MCF 10A (cell line): Measurements from ENCODE around the gene ZNF3. TPM values are rescaled to one million over a fixed set of nuclear protein-coding genes. Genes with fewer than 3 reads are reported as not detected.

ENCODE experiments used
- BruUV-seq: library from RNA; stranded (reverse); fragments of 400-500 nt; replicated peaks from 2 replicates; lab custom pipeline; 2021; lab: Mats Ljungman, UMichigan
- CTCF ChIA-PET: fragments of 300-600 bp; sonication (Branson Sonifier 250); formaldehyde crosslinking; extraction: SDS; loops from one replicate; lab custom pipeline; 2021; ENCODE audit warnings: antibody characterized with exemption, inconsistent platforms; lab: Yijun Ruan, JAX
- POLR2A ChIA-PET: fragments of 300-600, 350-650 bp; sonication (Branson Sonifier 250); formaldehyde crosslinking; extraction: SDS; loops from one replicate; lab custom pipeline; 2020; ENCODE audit warnings: antibody characterized with exemption, inconsistent platforms; lab: Yijun Ruan, JAX
- DNase-seq: peaks from one replicate; pipeline ENCODE4 v3.0.0-alpha.2; 2018; ENCODE audit not compliant: unreplicated experiment
- H3K27ac Mint-ChIP-seq: one replicate; pipeline ENCODE4 v1.8.0; 2022; ENCODE audit warnings: mild to moderate bottlenecking, low read depth, mixed read lengths; ENCODE audit not compliant: unreplicated experiment
- H3K27me3 Mint-ChIP-seq: one replicate; pipeline ENCODE4 v1.8.0; 2022; ENCODE audit warnings: mixed read lengths; ENCODE audit not compliant: insufficient read depth, unreplicated experiment
- H3K36me3 Mint-ChIP-seq: one replicate; pipeline ENCODE4 v1.8.0; 2022; ENCODE audit warnings: mild to moderate bottlenecking, moderate library complexity, mixed read lengths; ENCODE audit not compliant: insufficient read depth, unreplicated experiment
- H3K4me1 Mint-ChIP-seq: one replicate; pipeline ENCODE4 v1.8.0; 2022; ENCODE audit warnings: mixed read lengths; ENCODE audit not compliant: insufficient read depth, unreplicated experiment
- H3K4me3 Mint-ChIP-seq: one replicate; pipeline ENCODE4 v1.8.0; 2022; ENCODE audit warnings: mild to moderate bottlenecking, moderate library complexity, mixed read lengths; ENCODE audit not compliant: unreplicated experiment
- H3K9me3 Mint-ChIP-seq: one replicate; pipeline ENCODE4 v1.8.0; 2022; ENCODE audit warnings: mixed read lengths; ENCODE audit not compliant: unreplicated experiment
- CTCF ChIP-seq: fragments of 200-600 bp; IDR thresholded peaks from one replicate; pipeline ENCODE4 v1.8.0; 2022; ENCODE audit warnings: antibody characterized with exemption, mild to moderate bottlenecking; ENCODE audit not compliant: unreplicated experiment
- intact Hi-C: fragments of 100-400 bp; cut with micrococcal nuclease; formaldehyde crosslinking; loops from 2 replicates; pipeline ENCODE4 v1.14.1; 2022
- total RNA-seq: library from RNA; stranded (reverse); gene quantifications from 2 replicates; pipeline ENCODE4 v1.2.3, GENCODE V29; 2022

ZNF3 gene
- total RNA-seq, 1 experiment from 2014 or later, result 23.7 TPM

- ChIA-PET CTCF (interaction anchor here (0.6 kb wide), 1 partner anchor 107 kb away, joined by 3 read pairs; no protein-coding TSS in a partner anchor), POLR2A (no interaction called here)
- Mint-ChIP-seq H3K9me3 (no peaks in the 10 kb centered on the region), H3K36me3 (peaks cover 55% of the 10 kb centered on the region), H3K4me3 (no peak overlapping the region), H3K4me1 (no peaks in the 10 kb centered on the region), H3K27me3 (no peaks in the 10 kb centered on the region), H3K27ac (no peak overlapping the region)
- TF ChIP-seq CTCF, result no peak
- BruUV-seq, result no TSS peak
- no peak for DNase-seq
- intact Hi-C loops, result no loop called here
These were observed 28.1 kb upstream of the ZNF3 start for GRCh38 chr7:100109521-100110163.

DNA sequence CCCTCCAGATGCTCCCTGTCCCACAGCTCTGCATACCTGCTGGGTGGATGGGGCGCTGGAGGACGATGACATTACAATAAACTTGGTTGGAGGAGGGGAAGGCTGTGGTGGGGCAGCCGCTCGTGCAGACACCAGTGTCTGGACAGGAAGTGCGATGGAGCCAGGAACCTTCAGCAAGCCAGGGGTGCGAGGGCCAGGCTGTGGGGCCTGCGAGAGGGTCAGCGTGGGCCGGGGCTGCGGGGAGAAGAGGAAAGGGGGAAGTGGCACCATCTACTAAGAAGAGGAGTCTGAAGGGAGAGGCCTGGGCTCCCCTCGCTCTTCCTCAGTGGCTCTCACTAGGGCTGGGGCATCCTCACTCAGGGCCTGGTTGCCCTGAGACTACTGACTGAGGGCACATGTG lies 26.4 kb upstream of the ZNF3 start:
- intact Hi-C loops, result no loop called here
- Mint-ChIP-seq H3K4me3 (no peak overlapping the region), H3K27ac (no peak overlapping the region), H3K27me3 (no peaks in the 10 kb centered on the region), H3K36me3 (peaks cover 59% of the 10 kb centered on the region), H3K4me1 (peaks cover 4% of the 10 kb centered on the region), H3K9me3 (no peaks in the 10 kb centered on the region)
- CTCF ChIA-PET, result interaction anchor here (0.6 kb wide), 1 partner anchor 34 kb away, joined by 4 read pairs; no protein-coding TSS in a partner anchor
- POLR2A ChIA-PET, result no interaction called here
- TF ChIP-seq CTCF, result no peak
- DNase-seq, result no peak
- no TSS peak for BruUV-seq

DNA sequence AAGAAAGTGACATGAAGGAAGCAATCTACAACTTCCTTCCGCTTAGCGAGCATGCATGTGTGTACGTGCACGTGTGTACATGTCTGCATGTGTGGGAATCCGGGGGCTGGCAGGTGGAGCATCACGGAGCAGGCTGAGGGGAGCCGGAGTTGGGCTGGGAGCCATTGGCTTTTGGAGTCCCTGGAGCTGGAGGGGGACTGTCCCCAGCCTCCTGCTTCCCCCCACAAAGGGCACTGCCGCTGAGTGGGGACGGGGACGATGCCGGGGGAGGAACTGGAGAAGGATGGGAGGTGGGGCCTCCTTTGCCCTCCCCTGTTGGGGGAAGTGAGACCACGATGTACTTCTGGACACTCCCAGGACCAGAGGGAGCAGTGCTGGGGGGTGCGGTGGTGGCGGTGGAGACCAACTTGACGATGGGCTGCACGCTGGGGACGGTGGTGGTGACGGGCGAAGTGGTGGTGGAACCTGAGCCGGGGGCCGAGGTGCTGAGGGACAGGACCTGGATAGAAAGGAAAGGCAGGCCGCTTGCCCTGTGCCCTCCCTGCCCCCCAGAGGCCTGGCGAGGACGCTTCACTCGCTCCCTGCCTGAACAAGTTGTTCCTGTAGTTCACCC lies 25.7 kb upstream of the ZNF3 start:
- CTCF ChIA-PET, result interaction anchor here (0.6 kb wide), 2 partner anchors 13 to 35 kb away, joined by 3 to 4 read pairs; no protein-coding TSS in a partner anchor
- TF ChIP-seq CTCF, result no peak
- intact Hi-C loops, result no loop called here
- DNase-seq, result no peak
- H3K36me3 Mint-ChIP-seq, result peaks cover 58% of the 10 kb centered on the region
- no peaks in the 10 kb centered on the region for H3K9me3 Mint-ChIP-seq
- H3K27ac Mint-ChIP-seq, result no peak overlapping the region
- H3K4me3 Mint-ChIP-seq, result no peak overlapping the region
- H3K27me3 Mint-ChIP-seq, result no peaks in the 10 kb centered on the region
- peaks cover 4% of the 10 kb centered on the region for H3K4me1 Mint-ChIP-seq
- BruUV-seq, result TSS peak; percentile 83
- POLR2A ChIA-PET, result interaction anchor here (0.6 kb wide), 1 partner anchor 1213 kb away, joined by 3 read pairs; no protein-coding TSS in a partner anchor

DNA sequence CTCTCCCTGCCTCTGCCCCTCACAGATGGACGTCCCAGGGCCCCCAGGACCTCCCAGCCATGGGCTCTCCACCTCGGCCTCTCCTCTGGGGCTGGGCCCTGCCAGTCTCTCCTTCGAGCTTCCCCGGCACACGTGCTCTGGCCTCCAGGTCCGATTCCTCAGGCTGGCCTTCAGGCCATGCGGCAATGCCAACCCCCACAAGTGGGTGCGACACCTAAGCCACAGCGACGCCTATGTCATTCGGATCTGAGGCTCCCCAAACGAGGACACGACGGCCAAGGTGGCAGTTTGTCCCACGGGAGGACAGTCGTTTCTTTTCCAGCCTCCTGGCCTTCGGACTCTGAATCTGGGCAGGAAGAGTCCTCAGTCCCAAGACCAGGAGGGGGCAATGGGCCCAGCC lies 25.1 kb upstream of the ZNF3 start:
- POLR2A ChIA-PET, result interaction anchor here (0.6 kb wide), 1 partner anchor 1213 kb away, joined by 3 read pairs; no protein-coding TSS in a partner anchor
- CTCF ChIA-PET, result interaction anchor here (0.6 kb wide), 1 partner anchor 13 kb away, joined by 3 read pairs; no protein-coding TSS in a partner anchor

More for the DNA sequence above, 25.1 kb upstream of the ZNF3 start:
- intact Hi-C loops, result no loop called here
- no TSS peak for BruUV-seq
- Mint-ChIP-seq H3K4me3 (no peak overlapping the region), H3K36me3 (peaks cover 52% of the 10 kb centered on the region), H3K27ac (no peak overlapping the region), H3K9me3 (no peaks in the 10 kb centered on the region), H3K27me3 (no peaks in the 10 kb centered on the region), H3K4me1 (peaks cover 4% of the 10 kb centered on the region)
- no peak for TF ChIP-seq CTCF
- no peak for DNase-seq
